T-helper 1 cell treated with Interleukin-12 subunit alpha and Interleukin-12 subunit beta and Interleukin-4 antibody, amounts not matched to agents 30 ng/mL and 1 ng/mL, for 36 hours (primary cell): Measurements from ENCODE around the gene PPP3R2. TPM values are rescaled to one million over a fixed set of nuclear protein-coding genes. Genes with fewer than 3 reads are reported as not detected.
"Not testable (repeated sequence)": the region's sequence is repeated elsewhere in the genome, so short reads cannot be mapped to it uniquely, and the experiment has no call there.

Experiments used
- intact Hi-C: fragments of 100-400 bp; cut with micrococcal nuclease; formaldehyde crosslinking; loops from one replicate; pipeline ENCODE4 v1.15.1; 2024
- total RNA-seq: library from RNA; stranded (reverse); gene quantifications from 2 replicates; pipeline ENCODE4 v1.2.3, GENCODE V29; 2022

PPP3R2 gene
- total RNA-seq, 1 donor from 2014 or later: not detected

DNA sequence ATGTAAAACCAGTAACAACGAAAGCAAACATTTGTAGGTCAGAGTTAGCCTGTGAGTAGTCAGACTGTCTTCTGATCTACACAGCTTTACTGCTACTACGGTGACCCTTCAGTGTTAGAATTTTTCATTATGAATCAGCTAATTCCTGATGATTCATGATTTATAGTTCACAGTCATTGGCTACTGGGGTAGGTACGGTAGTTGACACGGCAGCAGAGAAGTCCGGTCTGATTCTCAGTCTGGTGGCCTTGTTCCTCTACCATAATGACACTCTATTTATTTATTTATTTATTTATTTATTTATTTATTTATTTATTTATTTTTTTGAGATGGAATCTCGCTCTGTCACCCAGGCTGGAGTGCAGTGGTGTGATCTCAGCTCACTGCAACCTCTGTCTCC lies 4.7 kb downstream of the PPP3R2 start:
- intact Hi-C loops: not testable (repeated sequence)

DNA sequence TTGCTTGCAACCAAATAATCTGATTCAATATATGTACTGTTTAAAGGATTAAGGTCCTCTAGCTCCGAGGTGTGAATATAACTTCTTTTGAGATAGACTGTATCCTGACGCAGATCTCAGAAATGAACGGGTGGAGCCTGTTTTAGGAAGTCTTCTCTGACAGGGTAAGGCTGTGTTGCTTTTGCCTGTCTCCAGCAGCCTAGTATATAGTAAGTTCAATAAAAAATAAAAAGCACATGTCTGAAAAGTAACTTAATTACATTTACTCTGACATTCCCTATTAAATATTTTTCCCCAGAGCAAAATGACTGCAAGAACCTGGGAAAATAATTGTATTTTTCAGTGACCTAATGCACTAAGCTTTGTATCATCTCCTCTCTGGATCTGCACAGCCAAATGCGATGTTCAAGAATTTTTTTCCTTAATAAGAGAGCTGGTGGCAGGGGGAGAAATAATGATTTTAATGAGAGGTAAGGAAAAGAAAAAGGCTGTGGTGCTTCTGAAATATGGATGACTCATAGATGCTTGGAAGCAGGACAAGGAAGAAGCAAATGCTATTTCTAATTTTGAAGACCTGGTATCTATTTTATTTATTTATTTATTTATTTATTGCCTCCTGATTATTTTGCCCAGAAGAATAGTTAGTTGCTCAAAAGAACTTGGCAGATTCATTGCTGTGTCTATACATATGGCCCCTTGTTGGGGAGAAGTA lies 7.3 kb downstream of the PPP3R2 start:
- intact Hi-C loops: loop anchor here (2.0 kb wide), 1 partner anchor 189 kb away; the partner anchor contains the start of genes MRPL50 and ZNF189

DNA sequence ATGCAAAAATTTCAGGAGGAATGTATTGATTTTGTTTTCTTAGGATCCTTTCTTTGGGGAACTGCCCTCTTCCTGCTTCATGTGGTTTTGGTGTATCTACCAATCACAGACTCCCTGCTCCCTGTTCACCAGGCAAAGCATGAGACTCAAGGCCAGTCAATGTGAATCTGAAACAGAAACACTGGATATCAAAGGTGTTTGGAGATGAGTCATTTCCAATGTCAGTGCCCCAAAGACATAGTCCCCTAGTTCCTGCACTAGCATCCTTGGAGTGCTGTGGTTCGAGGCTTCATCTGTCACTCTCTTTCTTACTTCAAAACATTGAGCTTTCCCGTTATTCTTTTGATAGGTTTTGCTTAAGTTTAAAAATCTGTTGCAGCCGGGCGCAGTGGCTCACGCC lies 8.1 kb downstream of the PPP3R2 start:
- intact Hi-C loops: loop anchor here (2.0 kb wide), 1 partner anchor 188 kb away; the partner anchor contains the start of genes MRPL50 and ZNF189

DNA sequence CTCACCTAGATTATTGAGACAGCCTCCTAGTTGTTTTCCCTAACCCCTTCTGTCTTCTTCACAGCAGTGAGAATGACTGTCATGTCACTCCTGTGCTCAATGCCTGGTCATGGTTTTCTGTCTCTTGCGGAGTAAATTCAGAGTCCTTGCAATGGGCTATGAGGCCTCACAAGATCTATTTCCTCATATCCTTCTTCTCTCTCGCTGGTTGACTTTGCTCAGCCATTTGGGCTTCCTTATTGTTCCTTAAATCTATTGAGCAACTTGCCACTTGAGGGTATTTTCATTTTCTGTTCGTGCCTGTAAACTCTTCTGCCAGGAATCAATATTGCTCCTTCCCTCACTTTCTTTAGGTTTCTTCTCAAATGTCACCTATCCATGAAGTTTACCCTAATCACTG lies 9.0 kb downstream of the PPP3R2 start:
- intact Hi-C loops: loop anchor here (2.0 kb wide), 1 partner anchor 187 kb away; the partner anchor contains the start of genes MRPL50 and ZNF189

DNA sequence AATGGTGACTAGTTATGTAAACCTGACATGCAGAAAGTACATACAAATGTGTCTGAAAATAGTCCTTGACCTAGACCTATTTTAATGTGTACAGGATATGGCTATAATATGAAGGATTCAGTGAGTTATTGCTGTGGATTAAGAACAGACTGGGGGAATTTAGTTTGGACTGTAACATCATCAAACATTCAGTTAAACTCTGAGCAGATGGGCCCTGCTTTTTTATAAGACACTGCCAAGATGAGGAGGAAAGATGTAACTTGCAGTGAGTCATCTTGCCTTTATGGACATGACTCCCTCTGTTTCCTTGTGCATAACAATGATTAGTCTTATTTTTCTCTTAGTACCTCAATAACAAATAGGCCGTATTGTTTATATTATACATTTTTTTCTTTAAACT lies 12.2 kb downstream of the PPP3R2 start:
- intact Hi-C loops: no loop called here

DNA sequence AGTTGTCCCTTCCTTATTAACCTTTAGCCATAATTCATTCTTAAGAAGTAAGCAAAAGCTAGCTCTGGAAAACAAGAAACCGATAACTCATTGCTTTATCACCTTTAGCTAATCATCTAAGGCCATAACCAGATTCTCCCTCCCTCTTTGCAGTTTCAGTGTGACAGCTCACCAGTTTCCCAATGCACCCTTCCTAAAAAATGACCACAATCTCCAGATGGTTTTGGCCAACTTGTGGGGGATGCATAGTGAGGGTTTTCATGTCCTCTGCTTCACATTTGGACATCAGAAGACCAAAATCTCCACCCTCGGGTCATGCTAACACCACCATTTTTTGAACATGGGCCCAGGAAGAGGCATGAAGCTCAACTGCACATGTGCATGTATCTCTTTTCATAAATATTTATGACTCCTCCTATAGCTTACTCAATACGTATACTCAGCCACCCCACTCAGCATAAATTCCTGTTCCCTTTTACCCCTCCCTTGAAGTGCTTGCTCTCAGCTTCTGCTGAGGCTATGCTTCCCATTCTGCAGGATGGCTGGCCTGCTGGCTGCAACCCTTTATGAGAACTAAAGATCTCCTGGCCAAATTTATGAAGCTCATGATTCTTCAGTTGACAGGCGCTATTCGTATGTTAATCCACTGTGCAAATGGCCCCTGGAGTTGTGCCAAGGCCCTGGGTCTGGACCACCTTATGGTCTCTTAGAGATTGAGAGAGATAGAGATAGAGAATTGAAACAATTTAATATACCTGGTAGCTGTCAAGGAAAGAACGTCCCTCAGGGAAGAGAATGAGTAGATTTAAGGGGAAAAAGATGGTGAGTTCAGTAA lies 14.8 kb downstream of the PPP3R2 start:
- intact Hi-C loops: no loop called here

DNA sequence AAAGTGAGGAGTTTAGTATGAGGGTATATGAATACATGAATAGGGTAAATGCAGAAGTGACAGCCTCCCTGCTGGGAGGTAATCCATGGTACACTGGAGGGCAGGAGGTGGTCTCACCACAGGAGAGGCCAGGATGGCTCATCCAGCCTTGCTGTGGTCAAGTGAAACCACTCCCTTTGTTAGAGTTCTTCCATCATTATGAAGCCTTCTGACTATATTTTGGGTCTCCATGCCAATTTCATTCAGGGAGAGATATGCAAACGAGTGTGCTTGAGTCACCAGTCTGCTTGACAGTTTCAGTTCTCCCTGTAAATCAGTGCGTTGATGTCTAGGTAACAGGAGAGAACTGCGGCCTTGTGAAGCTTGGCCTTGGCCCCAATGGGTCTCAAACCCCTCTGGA lies 16.4 kb downstream of the PPP3R2 start:
- intact Hi-C loops: no loop called here

DNA sequence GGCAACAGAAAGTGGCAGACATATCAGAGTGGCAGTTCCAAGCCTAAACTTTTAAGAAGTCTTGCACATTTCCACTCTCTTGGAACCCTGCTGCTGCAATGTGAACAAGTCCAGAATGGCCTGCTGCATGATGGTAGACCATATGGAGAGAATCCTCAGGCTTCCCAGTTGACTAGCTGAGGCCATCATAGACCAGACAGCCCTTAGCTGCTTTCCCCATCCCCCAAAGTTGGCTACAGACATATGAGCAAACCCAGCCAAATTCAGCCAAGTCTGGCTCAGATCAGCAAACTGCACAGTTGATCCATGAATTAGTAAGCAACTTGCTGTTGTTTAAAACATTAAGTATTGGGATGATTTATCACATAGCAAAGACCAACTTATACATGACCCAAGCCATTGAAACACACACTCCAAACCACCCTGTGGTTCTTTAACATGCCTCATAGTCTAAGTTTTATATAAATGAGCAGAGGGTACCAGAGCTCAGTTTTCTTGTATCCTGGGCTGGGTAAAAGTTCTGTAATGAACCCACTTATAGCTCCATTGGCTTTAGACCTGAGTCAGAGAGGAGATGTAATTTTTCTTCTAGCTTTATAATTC lies 19.9 kb downstream of the PPP3R2 start:
- intact Hi-C loops: no loop called here

DNA sequence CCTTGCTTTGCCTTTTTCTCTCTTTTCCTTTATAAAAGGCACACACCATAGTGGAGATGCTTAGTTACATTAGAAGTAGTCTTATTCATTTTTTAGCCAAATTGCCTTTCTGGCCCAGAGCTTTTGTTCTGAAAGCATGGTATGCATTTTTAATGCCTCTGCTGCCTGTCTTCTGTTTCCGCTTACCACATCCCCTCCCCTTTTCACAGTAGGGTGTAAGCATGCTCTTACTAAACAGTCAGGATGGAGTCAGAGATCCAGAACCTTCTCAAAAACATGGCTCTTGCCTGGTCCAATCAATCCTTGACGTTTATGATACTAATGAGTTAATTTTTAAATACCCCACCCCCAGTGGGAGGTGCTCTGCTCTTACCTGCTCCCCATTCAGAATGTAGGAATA lies 22.5 kb downstream of the PPP3R2 start:
- intact Hi-C loops: no loop called here

DNA sequence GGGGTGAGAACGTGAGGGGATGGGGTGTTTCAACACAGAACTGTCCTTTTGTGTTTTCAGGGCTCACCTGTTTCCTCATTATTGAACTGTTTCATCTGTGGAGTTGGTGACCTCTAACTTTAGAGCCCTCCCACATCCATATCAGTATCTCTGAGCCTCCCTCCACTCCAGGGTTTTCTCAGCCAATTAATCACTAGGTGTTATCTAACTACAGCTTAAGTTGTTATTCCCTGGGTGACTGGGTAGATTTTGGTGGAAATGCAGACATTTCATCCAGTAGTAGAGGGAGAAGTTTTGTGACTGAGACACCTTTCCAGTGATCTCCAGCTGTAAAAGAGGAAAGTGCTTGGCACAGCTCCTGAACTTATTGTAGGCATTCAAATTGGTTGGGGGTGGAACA lies 23.7 kb downstream of the PPP3R2 start:
- intact Hi-C loops: no loop called here

DNA sequence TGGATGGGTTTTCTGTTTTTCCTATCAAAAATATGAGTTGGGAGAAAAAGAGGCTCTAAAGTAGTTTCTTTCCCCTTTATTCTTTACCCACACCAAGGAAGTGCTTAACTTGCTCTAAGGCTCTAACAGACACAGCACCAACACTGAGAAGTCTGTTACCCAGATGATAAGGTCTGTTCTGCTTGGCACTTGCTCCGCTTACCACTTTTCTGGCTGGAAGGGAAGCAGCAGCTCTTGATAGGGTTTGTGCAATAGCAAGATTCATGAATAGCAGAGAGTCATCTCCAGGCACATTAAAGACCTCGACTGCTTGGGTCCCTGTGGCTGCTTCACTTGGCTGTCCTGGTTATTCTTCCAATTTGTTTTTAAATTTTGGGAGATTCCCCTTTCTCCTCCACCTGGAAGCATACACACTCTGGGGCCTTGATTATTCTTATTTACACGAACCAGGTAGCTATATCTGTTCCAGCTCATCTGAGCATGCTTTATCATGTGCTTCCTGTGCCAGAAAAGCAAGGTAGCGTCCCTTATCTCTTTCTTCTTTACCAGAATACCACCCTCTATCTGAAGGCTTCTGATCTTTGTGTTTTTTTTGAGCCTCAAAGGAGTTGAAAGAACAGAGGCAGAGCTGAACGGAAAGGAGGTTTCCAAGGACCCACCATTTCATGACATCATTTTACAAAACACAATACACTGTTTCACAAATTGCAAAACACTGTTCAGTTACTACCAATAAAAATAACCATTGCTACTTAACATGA lies 24.8 kb downstream of the PPP3R2 start:
- intact Hi-C loops: no loop called here

DNA sequence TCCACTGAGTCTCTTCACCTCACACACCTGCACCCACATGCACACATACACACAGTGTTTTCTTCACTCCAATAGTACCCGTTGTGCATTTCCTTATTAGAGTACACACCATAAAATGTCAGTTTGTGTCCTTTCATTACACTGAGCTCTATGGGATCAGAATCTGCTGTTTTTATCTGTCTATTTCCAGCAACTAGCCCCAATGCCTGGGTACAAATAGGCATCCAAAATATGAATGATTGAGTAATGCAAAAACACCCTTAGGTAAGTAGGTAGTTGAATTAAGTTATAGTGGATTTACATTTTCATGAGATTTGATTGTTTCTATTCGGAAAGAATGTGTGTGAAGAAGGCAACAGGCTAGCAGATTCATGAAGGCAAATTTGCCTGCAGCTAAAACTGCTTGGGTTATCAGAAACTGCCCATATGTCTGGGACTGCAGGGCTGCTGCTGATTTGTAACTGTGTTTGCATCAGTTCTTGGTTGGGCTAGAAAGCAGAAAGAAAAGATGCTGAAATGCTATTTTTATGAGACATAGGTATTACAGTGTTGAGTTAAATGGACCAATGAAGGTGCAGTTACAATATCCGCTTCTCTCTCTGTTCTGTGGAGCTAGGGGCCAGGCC lies 26.9 kb downstream of the PPP3R2 start:
- intact Hi-C loops: loop anchor here (1.0 to 2.0 kb wide), 2 partner anchors 33 to 109 kb away; no protein-coding TSS in a partner anchor

DNA sequence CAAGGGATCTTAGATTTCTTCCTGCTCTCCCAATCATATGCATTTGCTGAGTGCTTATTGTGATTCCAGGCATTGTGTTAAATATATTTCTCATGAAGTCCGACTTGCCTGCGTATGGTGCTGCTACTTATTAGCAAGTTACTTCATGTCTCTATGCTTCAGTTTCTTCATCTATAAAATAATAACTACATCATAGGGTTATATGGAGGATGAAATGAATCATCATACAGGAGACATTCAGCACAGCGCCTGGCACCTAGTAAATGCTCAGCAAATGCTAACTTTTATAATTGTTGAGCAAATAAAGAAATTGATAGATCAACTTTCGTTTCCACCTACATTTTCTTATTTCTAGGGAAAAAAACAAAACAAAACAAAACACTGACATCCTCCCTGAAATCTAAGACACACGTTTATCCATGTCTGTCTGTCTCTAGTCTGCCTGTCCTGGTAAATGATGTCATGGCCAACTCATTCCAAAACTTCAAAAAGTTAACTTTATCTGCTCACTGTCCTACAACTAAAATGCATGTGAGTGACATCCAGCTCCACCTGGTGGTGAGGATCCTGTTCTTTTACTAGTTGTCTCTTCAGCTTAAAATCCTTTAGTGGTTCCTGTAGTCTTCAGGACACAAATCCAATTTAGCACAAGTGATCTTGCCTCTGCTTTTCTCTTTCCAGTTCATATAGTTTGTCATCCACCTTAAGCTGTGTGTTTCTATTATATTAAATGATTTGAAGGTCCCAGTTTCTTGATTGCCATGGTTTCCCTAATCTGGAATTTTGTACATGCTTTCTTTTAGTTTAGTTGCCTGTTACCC lies 27.7 kb downstream of the PPP3R2 start:
- intact Hi-C loops: loop anchor here (1.0 to 2.0 kb wide), 2 partner anchors 32 to 108 kb away; no protein-coding TSS in a partner anchor

DNA sequence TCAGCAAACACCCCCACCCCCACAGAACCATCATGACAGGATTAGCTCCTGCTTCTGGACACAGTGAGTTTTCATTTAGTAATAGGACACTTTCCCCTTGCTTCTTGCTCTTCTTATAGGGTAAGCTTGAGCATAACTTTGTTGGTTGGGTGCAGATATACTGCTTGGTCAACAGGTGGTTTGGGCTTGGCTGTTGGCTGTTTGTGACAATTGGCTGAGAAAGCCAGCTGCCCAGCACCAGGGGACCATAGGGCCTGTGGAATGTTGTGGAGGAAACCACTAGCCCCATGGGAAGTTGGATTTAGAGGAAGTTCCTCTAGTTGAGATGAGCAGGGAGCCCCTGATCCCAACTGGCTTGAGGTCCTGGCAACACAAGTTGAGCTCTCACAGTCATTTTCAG lies 30.5 kb downstream of the PPP3R2 start:
- intact Hi-C loops: no loop called here

DNA sequence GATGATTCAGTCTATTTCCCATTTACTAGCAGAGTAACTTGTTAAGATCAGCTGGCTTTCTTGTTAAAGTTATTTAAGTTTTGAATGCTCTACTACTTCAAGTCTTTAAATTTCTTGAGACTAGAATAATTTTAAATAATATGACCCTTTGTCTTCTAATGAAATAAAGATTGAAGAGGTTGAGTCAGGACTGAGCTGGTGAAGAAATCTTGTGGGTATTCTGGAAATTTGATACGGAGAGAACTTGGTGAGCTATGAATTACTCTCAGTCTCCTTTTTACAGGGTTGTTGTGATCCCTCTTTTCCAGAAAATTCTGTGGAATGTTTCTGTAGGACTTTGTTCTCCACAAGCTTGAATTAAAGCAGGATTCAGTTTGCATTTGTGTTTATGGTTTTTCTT lies 31.8 kb downstream of the PPP3R2 start:
- intact Hi-C loops: no loop called here

DNA sequence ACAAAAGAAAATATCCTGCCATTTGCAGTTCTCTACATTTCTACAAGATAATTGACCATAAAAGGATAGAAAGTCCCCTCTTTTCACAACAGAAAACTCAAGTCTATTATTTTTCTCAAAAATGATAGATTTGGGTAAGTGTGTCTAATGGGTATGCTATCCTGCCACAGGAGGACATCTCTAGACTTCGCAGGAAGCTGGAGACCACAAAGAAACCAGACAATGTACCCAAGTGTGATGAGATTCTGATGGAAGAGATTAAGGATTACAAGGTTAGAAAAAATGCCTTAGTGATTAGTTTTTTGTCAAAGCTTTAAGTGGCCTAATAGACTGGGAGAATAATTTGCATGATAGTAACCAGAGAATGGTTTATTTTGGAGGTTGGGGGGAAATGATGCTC lies 33.0 kb downstream of the PPP3R2 start:
- intact Hi-C loops: loop anchor here (1.0 kb wide), 1 partner anchor 127 kb away; no protein-coding TSS in a partner anchor

DNA sequence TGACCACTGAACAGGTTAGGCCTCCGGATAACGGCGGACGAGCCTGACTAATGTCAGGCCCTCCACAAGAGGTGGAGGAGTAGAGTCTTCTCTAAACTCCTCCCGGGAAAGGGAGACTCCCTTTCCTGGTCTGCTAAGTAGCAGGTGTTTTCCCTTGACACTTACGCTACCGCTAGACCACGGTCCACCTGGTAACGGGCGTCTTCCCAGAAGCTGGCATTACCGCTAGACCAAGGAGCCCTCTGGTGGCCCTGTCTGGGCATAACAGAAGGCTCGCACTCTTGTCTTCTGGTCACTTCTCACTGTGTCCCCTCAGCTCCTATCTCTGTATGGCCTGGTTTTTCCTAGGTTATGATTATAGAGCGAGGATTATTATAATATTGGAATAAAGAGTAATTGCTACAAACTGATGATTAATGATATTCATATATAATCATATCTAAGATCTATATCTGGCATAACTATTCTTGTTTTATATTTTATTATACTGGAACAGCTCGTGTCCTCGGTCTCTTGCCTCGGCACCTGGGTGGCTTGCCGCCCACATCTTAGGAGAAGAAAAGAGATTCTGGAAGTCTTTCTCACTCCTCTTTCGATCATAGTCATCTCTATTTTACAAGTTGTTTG lies 45.2 kb downstream of the PPP3R2 start:
- intact Hi-C loops: not testable (repeated sequence)

DNA sequence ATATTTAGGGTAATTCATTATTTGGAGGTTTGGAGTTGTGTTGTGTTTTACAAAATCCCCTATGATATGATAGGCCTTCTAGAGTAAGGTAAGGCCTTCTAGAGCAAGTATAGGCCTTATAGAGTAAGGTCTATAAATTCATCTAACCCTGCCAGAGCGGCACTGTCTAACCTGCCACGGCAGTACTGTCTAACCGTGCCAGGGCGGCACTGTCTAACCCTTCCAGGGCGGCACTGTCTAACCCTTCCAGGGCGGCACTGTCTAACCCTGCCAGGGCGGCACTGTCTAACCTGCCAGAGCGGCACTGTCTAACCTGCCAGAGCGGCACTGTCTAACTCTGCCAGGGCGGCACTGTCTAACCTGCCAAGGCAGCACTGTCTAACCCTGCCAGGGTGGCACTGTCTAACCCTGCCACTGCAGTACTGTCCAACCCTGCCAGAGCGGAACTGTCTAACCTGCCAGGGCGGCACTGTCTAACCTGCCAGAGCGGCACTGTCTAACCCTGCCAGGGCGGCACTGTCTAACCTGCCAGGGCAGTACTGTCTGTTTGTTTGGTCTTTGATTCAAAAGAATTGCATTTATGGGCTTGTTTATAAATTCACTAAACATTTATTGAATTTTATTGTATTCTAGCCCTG lies 51.6 kb downstream of the PPP3R2 start:
- intact Hi-C loops: no loop called here
